Brain microvascular endothelial cell (primary cell): ENCODE measurements around the gene CDC42BPA.

Source experiments
- DNase-seq: peaks from one replicate; pipeline ENCODE4 v3.0.0-alpha.2; 2020
- H3K27ac ChIP-seq: fragments of 250-450 bp; sonication (Bioruptor Pico); 2 replicates; pipeline ENCODE4 v1.5.1; 2020; ENCODE audit warnings: mild to moderate bottlenecking, moderate library complexity
- H3K27me3 ChIP-seq: fragments of 250-450 bp; sonication (Bioruptor Pico); replicated peaks from 2 replicates; pipeline ENCODE4 v1.5.1; 2020; ENCODE audit warnings: mild to moderate bottlenecking
- H3K36me3 ChIP-seq: fragments of 250-450 bp; sonication (Bioruptor Pico); replicated peaks from 2 replicates; pipeline ENCODE4 v1.5.1; 2020; ENCODE audit warnings: mild to moderate bottlenecking
- H3K4me3 ChIP-seq: 2 replicates; pipeline ENCODE4 v1.5.1; 2011; ENCODE audit warnings: low read depth, mild to moderate bottlenecking, control low read depth, low read length, moderate library complexity
- in situ Hi-C: cut with HindIII; loops from 2 replicates; pipeline ENCODE4 v1.10.0; 2017; ENCODE audit warnings: low sequenced_read_pairs, low pct_ligation_motif_present
- TF ChIP-seq, protein P1 (sequence below): IDR thresholded peaks from 2 replicates; pipeline ENCODE4 v1.5.1; 2011; ENCODE audit warnings: low read depth, mild to moderate bottlenecking, moderate library complexity, low read length, control low read depth, inconsistent platforms; ENCODE audit errors: missing control alignments

The CDC42BPA gene

GRCh38 chr1:226989085-226989920 lies 329.0 kb downstream of the CDC42BPA start:
- H3K36me3 ChIP-seq = peaks cover 6% of the 10 kb centered on the region
- no peaks in the 10 kb centered on the region for H3K27me3 ChIP-seq
- no peak overlapping the region for H3K4me3 ChIP-seq
- TF ChIP-seq, protein P1, sequence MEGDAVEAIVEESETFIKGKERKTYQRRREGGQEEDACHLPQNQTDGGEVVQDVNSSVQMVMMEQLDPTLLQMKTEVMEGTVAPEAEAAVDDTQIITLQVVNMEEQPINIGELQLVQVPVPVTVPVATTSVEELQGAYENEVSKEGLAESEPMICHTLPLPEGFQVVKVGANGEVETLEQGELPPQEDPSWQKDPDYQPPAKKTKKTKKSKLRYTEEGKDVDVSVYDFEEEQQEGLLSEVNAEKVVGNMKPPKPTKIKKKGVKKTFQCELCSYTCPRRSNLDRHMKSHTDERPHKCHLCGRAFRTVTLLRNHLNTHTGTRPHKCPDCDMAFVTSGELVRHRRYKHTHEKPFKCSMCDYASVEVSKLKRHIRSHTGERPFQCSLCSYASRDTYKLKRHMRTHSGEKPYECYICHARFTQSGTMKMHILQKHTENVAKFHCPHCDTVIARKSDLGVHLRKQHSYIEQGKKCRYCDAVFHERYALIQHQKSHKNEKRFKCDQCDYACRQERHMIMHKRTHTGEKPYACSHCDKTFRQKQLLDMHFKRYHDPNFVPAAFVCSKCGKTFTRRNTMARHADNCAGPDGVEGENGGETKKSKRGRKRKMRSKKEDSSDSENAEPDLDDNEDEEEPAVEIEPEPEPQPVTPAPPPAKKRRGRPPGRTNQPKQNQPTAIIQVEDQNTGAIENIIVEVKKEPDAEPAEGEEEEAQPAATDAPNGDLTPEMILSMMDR = no peak
- DNase-seq = no peak
- no peak overlapping the region for H3K27ac ChIP-seq
- in situ Hi-C loops = no loop called here

DNA sequence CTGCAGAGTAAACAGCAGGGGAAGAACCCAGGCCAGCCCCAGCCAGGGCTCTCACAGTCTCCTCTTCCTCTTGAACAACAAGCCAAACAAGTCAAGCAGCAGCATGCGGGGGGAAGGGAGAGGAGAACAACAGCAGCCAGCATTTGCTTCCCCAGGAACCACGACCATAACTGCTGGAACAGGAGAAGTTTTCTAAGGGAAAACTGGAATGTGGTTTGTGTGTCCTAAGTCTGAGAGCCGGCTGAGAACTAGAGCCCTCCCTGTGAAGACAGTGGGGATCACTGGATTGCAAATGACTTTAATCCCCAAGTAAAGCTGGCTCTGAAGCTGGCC lies 330.0 kb downstream of the CDC42BPA start:
- no peak for DNase-seq
- H3K27ac ChIP-seq = no peak overlapping the region
- in situ Hi-C loops = no loop called here
- TF ChIP-seq, protein P1 = no peak
- H3K27me3 ChIP-seq = no peaks in the 10 kb centered on the region
- no peaks in the 10 kb centered on the region for H3K36me3 ChIP-seq
- no peak overlapping the region for H3K4me3 ChIP-seq

DNA sequence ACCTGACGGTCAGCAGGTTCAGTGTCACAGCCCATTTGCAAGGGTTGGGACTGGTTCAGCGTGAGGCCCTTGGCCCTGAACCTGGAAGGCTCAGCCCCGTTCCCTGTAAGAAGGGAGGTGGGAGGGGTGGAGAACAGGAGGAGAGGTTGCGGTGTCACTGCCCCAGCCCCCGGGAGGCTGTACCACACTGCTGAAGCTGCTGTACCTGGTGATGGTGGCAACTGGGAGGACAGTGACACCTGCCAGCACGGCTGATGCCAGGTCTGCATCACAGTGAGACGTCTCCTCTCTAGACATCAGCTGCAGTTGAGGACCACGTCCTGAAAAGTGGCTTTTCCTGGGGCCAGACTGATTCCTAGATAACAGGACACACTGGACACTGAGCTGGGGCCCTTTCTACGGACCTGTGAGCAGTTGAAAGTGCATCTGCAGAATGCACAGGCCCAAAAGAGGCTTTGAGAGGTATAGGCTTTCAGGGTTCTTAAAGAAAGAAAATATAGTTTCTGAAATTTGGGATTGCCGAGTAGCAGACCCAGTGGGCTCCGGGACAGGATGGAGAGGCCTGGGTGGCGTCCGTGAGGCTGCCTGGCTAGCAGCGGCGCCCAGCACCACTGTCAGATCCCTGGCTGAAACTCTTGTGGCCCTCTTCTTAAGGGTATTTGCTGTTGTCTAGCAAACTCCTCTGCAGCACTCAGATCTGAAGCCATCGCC lies 330.5 kb downstream of the CDC42BPA start:
- Histone ChIP-seq H3K27ac (no peak overlapping the region), H3K27me3 (no peaks in the 10 kb centered on the region), H3K4me3 (no peak overlapping the region), H3K36me3 (no peaks in the 10 kb centered on the region)
- no peak for DNase-seq
- TF ChIP-seq, protein P1 = no peak
- in situ Hi-C loops = no loop called here

DNA sequence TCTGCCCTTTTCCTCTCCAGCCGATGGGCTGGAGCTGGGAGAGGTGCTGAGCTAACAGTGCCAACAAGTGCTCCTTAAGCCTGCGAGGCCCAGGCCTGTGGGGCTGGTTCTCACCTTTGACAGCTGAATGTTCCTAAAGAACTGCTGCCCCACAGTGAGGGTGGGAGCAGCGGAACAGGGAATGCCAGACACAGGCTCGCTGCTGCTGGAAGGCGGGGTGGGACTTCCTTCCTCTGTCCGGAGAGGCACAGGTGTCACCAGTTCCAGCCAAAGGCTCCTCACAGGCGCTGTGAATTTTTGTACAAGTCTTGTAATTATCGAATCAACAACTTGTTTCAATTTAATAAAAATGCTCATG lies 331.1 kb downstream of the CDC42BPA start:
- TF ChIP-seq, protein P1 = no peak
- H3K27ac ChIP-seq = no peak overlapping the region
- in situ Hi-C loops = no loop called here
- no peaks in the 10 kb centered on the region for H3K36me3 ChIP-seq
- no peak for DNase-seq
- no peaks in the 10 kb centered on the region for H3K27me3 ChIP-seq
- H3K4me3 ChIP-seq = no peak overlapping the region

GRCh38 chr1:226986496-226987178 lies 331.7 kb downstream of the CDC42BPA start:
- no peaks in the 10 kb centered on the region for H3K27me3 ChIP-seq
- no peak overlapping the region for H3K27ac ChIP-seq
- no peak for DNase-seq
- in situ Hi-C loops = no loop called here
- TF ChIP-seq, protein P1 = no peak
- no peak overlapping the region for H3K4me3 ChIP-seq
- no peaks in the 10 kb centered on the region for H3K36me3 ChIP-seq
